ENCODE measurements around the gene CCDC68. TPM values are rescaled to one million over a fixed set of nuclear protein-coding genes. Genes with fewer than 3 reads are reported as not detected.

CCDC68 gene
- total RNA-seq, 1 donor from 2014 or later = 15.8 TPM

DNA sequence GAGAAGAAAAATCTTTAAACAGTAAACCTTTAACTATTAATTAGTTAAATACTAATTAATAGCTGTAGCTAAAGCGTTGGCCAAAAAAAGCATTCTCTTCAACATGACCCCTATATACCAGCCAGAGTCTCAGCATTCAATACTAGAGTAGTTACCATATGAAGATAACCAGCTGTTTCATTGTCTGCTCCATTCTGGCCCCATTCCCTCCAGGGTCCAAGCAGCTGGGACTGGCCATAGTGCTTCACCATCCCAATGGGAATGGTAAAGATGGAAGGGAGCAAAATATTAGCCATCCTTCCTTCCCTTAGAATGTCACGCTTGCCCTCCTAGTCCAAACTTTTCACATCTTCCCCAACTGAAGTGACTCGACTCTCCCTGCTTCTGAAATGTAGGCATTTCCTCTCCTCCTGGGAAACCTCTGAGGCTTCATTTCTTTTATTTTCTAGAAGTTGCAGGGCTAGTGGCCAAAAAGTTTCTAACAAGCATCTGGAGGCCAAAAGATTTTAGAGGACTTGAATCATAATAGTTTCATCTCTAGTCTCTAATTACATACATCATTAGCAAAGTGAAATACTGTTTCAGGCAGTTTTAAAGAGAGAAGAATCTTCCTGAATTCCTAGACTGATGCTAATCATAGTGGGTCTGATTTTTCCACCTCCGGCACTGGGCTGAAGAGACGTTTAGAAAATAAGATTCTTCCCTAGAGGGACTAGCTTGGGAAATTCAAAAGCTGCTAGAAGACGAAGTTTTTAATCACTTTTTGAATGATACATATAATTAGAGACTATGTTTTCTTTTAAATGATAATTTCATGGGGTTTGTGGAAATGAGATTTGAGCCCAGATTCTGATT is 52.7 kb downstream of the CCDC68 start:
- H3K27me3 ChIP-seq = no peaks in the 10 kb centered on the region
- no peaks in the 10 kb centered on the region for H3K9me3 ChIP-seq
- H3K27ac ChIP-seq = no peak overlapping the region
- no peak for DNase-seq (ENCODE audit: low spot score in 2 of 2)
- H3K36me3 ChIP-seq = no peaks in the 10 kb centered on the region
- no peaks in the 10 kb centered on the region for H3K4me1 ChIP-seq
- no peak overlapping the region for H3K4me3 ChIP-seq
- TF ChIP-seq, protein P1, sequence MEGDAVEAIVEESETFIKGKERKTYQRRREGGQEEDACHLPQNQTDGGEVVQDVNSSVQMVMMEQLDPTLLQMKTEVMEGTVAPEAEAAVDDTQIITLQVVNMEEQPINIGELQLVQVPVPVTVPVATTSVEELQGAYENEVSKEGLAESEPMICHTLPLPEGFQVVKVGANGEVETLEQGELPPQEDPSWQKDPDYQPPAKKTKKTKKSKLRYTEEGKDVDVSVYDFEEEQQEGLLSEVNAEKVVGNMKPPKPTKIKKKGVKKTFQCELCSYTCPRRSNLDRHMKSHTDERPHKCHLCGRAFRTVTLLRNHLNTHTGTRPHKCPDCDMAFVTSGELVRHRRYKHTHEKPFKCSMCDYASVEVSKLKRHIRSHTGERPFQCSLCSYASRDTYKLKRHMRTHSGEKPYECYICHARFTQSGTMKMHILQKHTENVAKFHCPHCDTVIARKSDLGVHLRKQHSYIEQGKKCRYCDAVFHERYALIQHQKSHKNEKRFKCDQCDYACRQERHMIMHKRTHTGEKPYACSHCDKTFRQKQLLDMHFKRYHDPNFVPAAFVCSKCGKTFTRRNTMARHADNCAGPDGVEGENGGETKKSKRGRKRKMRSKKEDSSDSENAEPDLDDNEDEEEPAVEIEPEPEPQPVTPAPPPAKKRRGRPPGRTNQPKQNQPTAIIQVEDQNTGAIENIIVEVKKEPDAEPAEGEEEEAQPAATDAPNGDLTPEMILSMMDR (IDR thresholded peaks at IDR 0.05) = no peak
- intact Hi-C loops (cut with DNase I) = no loop called here

DNA sequence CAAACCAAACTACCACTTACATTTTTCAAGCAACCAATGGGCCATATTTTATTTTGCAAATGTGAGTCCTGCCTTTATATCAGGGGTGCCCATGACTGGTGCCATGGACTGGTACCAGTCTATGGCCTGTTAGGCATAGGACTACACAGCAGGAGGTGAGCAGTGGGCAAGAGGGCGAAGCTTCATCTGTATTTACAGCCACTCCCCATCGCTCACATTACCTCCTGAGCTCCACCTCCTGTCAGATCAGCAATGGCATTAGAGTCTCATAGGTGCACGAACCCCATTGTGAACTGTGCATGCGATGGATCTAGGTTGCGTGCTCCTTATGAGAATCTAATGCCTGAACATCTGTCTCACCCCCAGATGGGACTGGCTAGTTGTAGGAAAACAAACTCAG is 53.6 kb downstream of the CCDC68 start:
- intact Hi-C loops (cut with DNase I) = no loop called here
- TF ChIP-seq, protein P1 (IDR thresholded peaks at IDR 0.05) = no peak
- H3K27ac ChIP-seq = no peak overlapping the region

DNA sequence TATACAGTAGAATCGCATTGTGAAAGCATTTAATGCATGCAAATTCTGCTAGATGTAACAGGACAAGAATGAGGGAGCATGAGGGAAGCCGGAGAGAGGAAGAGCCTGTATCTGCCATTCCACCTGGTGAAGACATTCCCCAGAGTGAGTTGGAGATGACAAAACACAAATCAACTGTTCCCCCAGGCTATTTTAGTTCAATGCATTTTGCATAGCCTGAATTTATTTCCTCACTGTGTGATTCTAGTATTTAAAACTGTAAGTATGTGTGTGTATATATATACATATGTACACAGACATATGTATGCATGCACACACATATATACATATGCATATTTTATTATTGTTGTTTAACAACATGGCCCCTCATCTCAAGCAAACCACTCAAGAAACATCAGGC is 54.7 kb downstream of the CCDC68 start:
- no peaks in the 10 kb centered on the region for H3K4me1 ChIP-seq
- no peak overlapping the region for H3K4me3 ChIP-seq
- H3K27ac ChIP-seq = no peak overlapping the region
- DNase-seq (ENCODE audit: low spot score in 2 of 2) = no peak
- H3K9me3 ChIP-seq = no peaks in the 10 kb centered on the region
- H3K27me3 ChIP-seq = no peaks in the 10 kb centered on the region
- intact Hi-C loops (cut with DNase I) = no loop called here
- H3K36me3 ChIP-seq = no peaks in the 10 kb centered on the region
- TF ChIP-seq, protein P1 (IDR thresholded peaks at IDR 0.05) = no peak

More for the DNA sequence above, 53.6 kb downstream of the CCDC68 start:
- Histone ChIP-seq H3K36me3 (no peaks in the 10 kb centered on the region), H3K4me3 (no peak overlapping the region), H3K27me3 (no peaks in the 10 kb centered on the region), H3K9me3 (no peaks in the 10 kb centered on the region), H3K4me1 (no peaks in the 10 kb centered on the region)
- no peak for DNase-seq (ENCODE audit: low spot score in 2 of 2)

DNA sequence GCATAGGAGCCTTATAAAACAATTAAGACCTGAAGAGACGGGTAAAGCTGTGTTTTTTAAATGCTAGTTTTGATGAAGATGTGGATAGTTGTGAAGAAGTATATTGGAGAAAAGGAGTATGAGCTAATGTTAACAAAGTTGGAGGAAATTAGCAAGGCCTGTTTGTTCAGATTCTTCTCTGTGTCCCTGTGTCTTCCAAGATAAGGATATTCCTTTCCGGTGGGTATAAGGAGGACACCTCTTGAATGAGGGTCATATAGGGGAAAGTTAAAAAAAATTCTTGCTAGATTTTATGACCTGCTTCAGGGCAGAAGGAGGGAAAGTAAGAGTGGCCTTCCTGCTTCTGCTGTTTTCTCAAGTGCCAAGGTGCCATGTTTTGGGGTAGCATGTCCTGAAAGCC is 59.0 kb downstream of the CCDC68 start:
- Histone ChIP-seq H3K27ac (no peak overlapping the region), H3K4me1 (no peaks in the 10 kb centered on the region), H3K9me3 (no peaks in the 10 kb centered on the region), H3K27me3 (no peaks in the 10 kb centered on the region), H3K4me3 (no peak overlapping the region), H3K36me3 (no peaks in the 10 kb centered on the region)
- TF ChIP-seq, protein P1 (IDR thresholded peaks at IDR 0.05) = no peak
- intact Hi-C loops (cut with DNase I) = no loop called here
- no peak for DNase-seq (ENCODE audit: low spot score in 2 of 2)

DNA sequence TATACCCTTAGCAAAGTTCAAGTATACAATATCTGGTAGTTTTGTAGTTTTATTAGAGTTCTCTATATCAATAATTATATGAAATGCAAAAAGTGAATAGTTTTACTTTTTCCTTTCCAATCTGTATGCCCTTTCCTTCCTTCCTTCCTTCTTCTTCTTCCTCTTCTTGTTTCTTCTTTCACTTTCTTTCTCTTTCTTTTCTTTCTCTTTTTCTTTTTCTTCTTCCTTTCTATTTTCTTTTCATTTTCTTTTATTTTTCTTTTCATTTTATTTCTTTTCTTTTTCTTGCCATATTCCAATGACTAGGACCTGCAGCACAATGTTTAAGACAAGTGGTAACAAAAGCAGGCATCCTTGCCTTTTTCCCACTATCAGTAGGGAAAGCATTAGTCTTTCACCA is 59.8 kb downstream of the CCDC68 start:
- TF ChIP-seq, protein P1 (IDR thresholded peaks at IDR 0.05) = no peak
- no peak for DNase-seq (ENCODE audit: low spot score in 2 of 2)
- Histone ChIP-seq H3K4me1 (no peaks in the 10 kb centered on the region), H3K27me3 (no peaks in the 10 kb centered on the region), H3K36me3 (no peaks in the 10 kb centered on the region), H3K27ac (no peak overlapping the region), H3K4me3 (no peak overlapping the region), H3K9me3 (no peaks in the 10 kb centered on the region)
- intact Hi-C loops (cut with DNase I) = no loop called here

Data from ascending aorta (tissue), 2 donors.